Peyer's patch (tissue), 4 donors: ENCODE results near the gene RTP3. TPM values are rescaled to one million over a fixed set of nuclear protein-coding genes. Genes with fewer than 3 reads are reported as not detected.
A peak's percentile ranks its signal among the peaks of the same experiment; 100 is the strongest.
"Not testable (repeated sequence)": the region's sequence is repeated elsewhere in the genome, so short reads cannot be mapped to it uniquely, and the experiment has no call there.

Experiments used
- DNase-seq, 3 donors: peaks; one replicate each; pipeline ENCODE4 v3.0.0-alpha.2; 2017 to 2019
- H3K27ac ChIP-seq, 4 donors: fragments of 200-600 bp; sonication (generic); one replicate each; pipeline ENCODE4 v1.5.1; 2016 to 2019
- H3K27me3 ChIP-seq, 2 donors: fragments of 200-600 bp; sonication (generic); one replicate each; pipeline ENCODE4 v1.5.1; 2019
- H3K36me3 ChIP-seq, 3 donors: fragments of 200-600 bp; sonication (generic); one replicate each; pipeline ENCODE4 v1.5.1; 2016 to 2019
- H3K4me1 ChIP-seq, 4 donors: fragments of 200-600 bp; sonication (generic); one replicate each; pipeline ENCODE4 v1.5.1; 2016 to 2019
- H3K4me3 ChIP-seq, 4 donors: fragments of 200-600 bp; sonication (generic); 1 replicate in 3 of 4; 2 replicates in 1 of 4; pipeline ENCODE4 v1.5.1; 2016 to 2019; ENCODE audit warnings: mild to moderate bottlenecking in 1 of 4
- H3K9me3 ChIP-seq, 4 donors: fragments of 200-600 bp; sonication (generic); one replicate each; pipeline ENCODE4 v1.5.1; 2016 to 2019; ENCODE audit warnings: mild to moderate bottlenecking in 1 of 4
- POLR2A ChIP-seq, 2 donors: fragments of 450-650 bp; IDR thresholded peaks; one replicate each; pipeline ENCODE4 v1.5.1; 2017; ENCODE audit warnings: antibody characterized with exemption in 2 of 2, mild to moderate bottlenecking in 2 of 2, moderate library complexity in 2 of 2
- total RNA-seq, 4 donors: library from RNA; depleted of rRNA; stranded (reverse); fragments of >200 nt; gene quantifications; one replicate each; pipeline ENCODE4 v1.1.0, GENCODE V29; 2016
- TF ChIP-seq, protein P1 (sequence below), 6 experiments: fragments of 450-650 bp in 4 of 6; fragments of 200-600 bp in 2 of 6; sonication (generic) in 1 of 6; IDR thresholded peaks; one replicate each; pipeline ENCODE4 v1.5.1; 2017 to 2019; ENCODE audit warnings: antibody characterized with exemption in 6 of 6, mild to moderate bottlenecking in 3 of 6, moderate library complexity in 1 of 6

Gene RTP3
- total RNA-seq, 4 donors from 2014 or later: not detected

DNA sequence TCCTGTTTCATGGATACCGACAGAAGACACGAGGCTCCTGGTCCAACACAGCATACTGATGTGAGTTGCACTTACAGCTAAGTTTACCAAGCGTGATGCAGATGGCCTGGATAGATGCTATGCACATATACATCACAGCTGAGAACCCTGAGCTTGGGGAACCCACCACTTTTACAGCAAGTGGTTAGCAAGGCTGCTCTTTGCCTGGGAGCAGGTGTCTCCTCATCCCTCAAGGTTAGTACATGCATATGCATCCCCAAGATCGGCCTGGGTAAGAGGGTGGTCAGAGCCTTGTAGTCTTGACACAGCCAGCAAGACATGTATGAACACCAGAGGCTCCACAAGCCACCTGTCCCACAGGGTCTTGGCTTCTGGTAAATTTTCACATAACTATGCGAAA, 40.0 kb downstream of the RTP3 start:
- peak overlapping the region; percentile 23 to 64 (median 39) for H3K27ac ChIP-seq
- TF ChIP-seq POLR2A (IDR thresholded peaks at IDR 0.05): no peak
- TF ChIP-seq, protein P1, sequence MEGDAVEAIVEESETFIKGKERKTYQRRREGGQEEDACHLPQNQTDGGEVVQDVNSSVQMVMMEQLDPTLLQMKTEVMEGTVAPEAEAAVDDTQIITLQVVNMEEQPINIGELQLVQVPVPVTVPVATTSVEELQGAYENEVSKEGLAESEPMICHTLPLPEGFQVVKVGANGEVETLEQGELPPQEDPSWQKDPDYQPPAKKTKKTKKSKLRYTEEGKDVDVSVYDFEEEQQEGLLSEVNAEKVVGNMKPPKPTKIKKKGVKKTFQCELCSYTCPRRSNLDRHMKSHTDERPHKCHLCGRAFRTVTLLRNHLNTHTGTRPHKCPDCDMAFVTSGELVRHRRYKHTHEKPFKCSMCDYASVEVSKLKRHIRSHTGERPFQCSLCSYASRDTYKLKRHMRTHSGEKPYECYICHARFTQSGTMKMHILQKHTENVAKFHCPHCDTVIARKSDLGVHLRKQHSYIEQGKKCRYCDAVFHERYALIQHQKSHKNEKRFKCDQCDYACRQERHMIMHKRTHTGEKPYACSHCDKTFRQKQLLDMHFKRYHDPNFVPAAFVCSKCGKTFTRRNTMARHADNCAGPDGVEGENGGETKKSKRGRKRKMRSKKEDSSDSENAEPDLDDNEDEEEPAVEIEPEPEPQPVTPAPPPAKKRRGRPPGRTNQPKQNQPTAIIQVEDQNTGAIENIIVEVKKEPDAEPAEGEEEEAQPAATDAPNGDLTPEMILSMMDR (IDR thresholded peaks at IDR 0.05): no peak
- H3K4me1 ChIP-seq: peaks cover 0 to 18% (median 8%) of the 10 kb centered on the region in 4 donors
- no peaks in the 10 kb centered on the region for H3K36me3 ChIP-seq
- H3K27me3 ChIP-seq: no peaks in the 10 kb centered on the region
- no peak for DNase-seq
- H3K4me3 ChIP-seq: no peak overlapping the region
- no peaks in the 10 kb centered on the region for H3K9me3 ChIP-seq

DNA sequence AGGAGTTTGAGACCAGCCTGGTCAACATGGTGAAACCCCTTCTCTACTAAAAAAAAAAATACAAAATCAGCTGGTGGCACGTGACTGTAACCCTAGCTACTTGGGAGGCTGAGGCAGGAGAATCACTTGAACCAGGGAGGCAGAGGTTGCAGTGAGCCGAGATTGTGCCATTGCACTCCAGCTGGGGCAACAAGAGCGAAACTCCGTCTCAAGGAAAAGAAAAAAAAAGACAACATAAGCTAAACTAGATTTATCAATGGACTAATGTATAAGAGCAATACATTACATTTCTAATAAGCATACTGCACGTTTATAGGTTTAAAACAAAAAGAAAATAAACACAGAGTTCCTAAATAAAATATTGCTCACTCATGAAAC, 40.6 kb downstream of the RTP3 start:
- H3K9me3 ChIP-seq, H3K27me3 ChIP-seq, DNase-seq, H3K36me3 ChIP-seq: not testable (repeated sequence)
- H3K27ac ChIP-seq: peak overlapping the region; percentile 10 to 64 (median 36)
- peaks cover 0 to 18% (median 8%) of the 10 kb centered on the region in 4 donors for H3K4me1 ChIP-seq
- H3K4me3 ChIP-seq: peak overlapping the region in 1 of 4 donors; percentile 6

DNA sequence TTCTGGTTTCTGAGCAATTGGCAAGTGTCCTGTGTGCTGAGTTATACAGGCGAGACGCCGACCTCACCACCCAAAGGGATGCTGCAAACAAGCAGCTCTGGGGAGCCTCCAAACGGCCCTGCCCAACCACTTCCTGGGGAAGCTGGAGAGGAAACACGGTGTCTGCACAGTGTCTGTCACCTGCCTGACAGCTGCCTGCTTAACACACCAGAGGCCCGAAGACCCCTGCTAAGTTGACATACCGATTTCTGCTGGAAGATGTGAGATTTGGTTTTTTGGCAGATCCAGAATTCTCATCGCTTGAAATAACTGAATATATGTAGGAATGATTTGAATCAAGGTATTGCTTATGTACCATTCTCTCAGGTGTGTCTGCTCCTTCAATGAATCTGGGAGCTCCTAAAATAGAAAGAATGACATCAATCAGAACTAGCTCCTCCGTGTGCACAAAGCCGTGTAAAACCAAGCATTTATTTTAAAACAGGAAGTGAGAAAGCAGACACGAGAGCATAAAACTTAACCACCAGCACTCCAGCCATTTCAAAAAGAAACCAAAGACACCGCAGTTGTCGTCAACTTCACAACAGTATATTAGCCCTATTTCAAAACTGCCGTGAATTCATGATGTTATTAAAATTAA, 41.1 kb downstream of the RTP3 start:
- Histone ChIP-seq H3K4me3 (peak overlapping the region in 1 of 4 donors; percentile 6), H3K36me3 (no peaks in the 10 kb centered on the region), H3K27me3 (no peaks in the 10 kb centered on the region), H3K27ac (peak overlapping the region; percentile 49 to 79 (median 60)), H3K9me3 (no peaks in the 10 kb centered on the region), H3K4me1 (peaks cover 0 to 18% (median 8%) of the 10 kb centered on the region in 4 donors)
- peak; percentile 57 to 96 (median 95) for DNase-seq
- TF ChIP-seq, protein P1 (IDR thresholded peaks at IDR 0.05): no peak
- no peak for TF ChIP-seq POLR2A (IDR thresholded peaks at IDR 0.05)

DNA sequence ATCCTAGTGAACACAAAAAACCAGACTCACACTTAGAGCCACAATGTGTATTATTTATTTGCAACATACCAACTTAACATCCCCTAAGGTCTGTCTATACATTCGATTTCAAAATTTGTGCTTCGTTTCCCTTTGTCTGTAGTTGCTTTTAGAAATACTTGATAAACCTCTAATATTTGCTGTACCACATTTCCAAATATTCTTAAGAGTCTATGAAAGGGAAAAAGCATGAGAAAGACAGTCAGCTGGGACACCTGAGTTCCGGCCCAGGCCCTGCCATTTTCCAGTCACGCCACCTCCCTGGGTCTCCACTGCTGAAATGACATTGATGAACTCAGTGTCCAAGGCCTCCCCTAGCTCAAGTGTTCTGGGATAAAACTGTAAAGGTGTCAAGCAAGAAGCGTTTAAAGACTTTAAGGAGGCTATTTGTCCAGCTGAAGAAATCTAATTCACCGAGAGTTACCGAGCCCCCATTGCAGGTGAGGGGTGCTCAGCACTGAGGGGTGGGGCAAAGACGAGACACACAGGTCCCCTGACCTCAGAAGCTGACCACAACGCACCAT, 41.7 kb downstream of the RTP3 start:
- peak overlapping the region; percentile 49 to 79 (median 60) for H3K27ac ChIP-seq
- peak in 1 of 3 donors; percentile 16 for DNase-seq
- no peaks in the 10 kb centered on the region for H3K36me3 ChIP-seq

DNA sequence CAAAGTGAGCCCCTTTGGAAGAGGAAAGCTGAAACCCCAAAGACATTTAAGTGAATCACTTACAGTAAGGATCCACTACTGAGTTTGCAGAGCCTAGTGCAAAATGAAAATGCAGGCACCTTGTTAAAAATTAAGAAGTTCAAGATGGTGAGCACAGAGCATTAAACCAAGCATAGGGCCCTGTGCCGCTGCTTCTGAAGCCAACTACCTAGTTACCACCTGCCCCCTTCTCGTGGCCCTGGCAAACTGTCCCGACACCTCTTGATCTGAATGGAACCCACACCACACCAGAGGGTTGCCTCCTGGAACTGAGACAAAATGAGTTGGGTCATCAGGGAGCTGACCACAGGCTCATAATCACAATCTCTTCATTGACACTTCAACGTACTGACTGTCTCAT, 42.8 kb downstream of the RTP3 start:
- H3K9me3 ChIP-seq: no peaks in the 10 kb centered on the region
- H3K4me1 ChIP-seq: peaks cover 0 to 18% (median 8%) of the 10 kb centered on the region in 4 donors
- TF ChIP-seq, protein P1 (IDR thresholded peaks at IDR 0.05): no peak
- no peak for TF ChIP-seq POLR2A (IDR thresholded peaks at IDR 0.05)
- DNase-seq: peak in 1 of 3 donors; percentile 11
- H3K27ac ChIP-seq: no peak overlapping the region
- H3K36me3 ChIP-seq: no peaks in the 10 kb centered on the region
- no peaks in the 10 kb centered on the region for H3K27me3 ChIP-seq
- no peak overlapping the region for H3K4me3 ChIP-seq

More for the DNA sequence above, 41.7 kb downstream of the RTP3 start:
- Histone ChIP-seq H3K4me3 (peak overlapping the region in 1 of 4 donors; percentile 6), H3K27me3 (no peaks in the 10 kb centered on the region), H3K9me3 (no peaks in the 10 kb centered on the region), H3K4me1 (peaks cover 0 to 18% (median 8%) of the 10 kb centered on the region in 4 donors)
- TF ChIP-seq, protein P1 (IDR thresholded peaks at IDR 0.05): no peak
- TF ChIP-seq POLR2A (IDR thresholded peaks at IDR 0.05): no peak

DNA sequence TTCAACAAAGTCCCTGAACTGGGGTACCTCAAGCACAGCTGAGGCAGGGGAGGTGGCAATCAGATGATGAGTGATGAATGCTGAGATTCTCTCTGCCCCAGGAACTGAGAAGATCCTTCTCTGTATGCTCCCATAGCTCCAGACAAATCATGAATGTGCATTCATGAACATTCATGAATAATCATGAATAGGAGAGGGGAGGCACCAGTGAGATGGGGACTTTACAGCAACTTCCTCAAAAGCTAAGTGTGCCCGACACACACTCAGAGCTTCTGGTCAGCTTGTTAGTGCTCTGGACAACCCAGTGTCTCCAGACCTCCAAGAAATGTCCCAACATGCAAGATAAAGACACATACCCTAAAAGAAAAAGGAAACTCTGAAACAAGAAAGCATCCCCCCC, 44.1 kb downstream of the RTP3 start:
- Histone ChIP-seq H3K27me3 (no peaks in the 10 kb centered on the region), H3K36me3 (no peaks in the 10 kb centered on the region), H3K4me3 (no peak overlapping the region), H3K9me3 (no peaks in the 10 kb centered on the region), H3K27ac (peak overlapping the region in 1 of 4 donors; percentile 17), H3K4me1 (peaks cover 0 to 18% (median 8%) of the 10 kb centered on the region in 4 donors)
- peak in 1 of 3 donors; percentile 18 for DNase-seq
- TF ChIP-seq POLR2A (IDR thresholded peaks at IDR 0.05): no peak
- TF ChIP-seq, protein P1 (IDR thresholded peaks at IDR 0.05): no peak
